Measurements from ENCODE around the gene TGFB2.

DNA sequence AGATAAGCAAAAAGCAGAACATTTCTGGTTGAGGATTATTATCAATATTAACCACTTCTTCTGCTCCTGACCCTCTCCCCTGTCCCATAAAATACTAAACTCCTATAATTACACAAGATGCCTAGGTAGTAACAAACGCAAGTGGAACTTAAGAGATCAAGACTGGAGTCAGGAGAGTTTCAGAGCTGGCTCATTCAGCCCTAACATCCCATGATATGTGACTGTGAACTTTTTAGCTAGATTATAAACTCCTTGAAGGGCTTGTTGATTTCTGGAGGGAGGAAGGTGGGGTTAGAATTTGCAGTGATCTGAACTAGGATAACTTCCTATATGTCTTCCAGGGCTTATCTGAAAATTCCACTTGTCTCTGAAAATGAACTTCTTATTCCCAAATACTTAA lies 130.6 kb downstream of the TGFB2 start:
- TF ChIP-seq, protein P1, sequence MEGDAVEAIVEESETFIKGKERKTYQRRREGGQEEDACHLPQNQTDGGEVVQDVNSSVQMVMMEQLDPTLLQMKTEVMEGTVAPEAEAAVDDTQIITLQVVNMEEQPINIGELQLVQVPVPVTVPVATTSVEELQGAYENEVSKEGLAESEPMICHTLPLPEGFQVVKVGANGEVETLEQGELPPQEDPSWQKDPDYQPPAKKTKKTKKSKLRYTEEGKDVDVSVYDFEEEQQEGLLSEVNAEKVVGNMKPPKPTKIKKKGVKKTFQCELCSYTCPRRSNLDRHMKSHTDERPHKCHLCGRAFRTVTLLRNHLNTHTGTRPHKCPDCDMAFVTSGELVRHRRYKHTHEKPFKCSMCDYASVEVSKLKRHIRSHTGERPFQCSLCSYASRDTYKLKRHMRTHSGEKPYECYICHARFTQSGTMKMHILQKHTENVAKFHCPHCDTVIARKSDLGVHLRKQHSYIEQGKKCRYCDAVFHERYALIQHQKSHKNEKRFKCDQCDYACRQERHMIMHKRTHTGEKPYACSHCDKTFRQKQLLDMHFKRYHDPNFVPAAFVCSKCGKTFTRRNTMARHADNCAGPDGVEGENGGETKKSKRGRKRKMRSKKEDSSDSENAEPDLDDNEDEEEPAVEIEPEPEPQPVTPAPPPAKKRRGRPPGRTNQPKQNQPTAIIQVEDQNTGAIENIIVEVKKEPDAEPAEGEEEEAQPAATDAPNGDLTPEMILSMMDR (conservative IDR thresholded peaks at IDR 0.05; ENCODE audit: low read depth, low read length), result no peak
- TF ChIP-seq EZH2 (IDR thresholded peaks at IDR 0.05; ENCODE audit: borderline replicate concordance, low read depth, low read length, poor library complexity, severe bottlenecking), result no peak

All from A673 (cell line).